Activated naive CD8-positive, alpha-beta T cell (primary cell): ENCODE results near the gene GUCY2C.

Experiments used
- H3K27ac Mint-ChIP-seq: one replicate; pipeline ENCODE4 v1.8.0; 2021; ENCODE audit warnings: mixed read lengths
- H3K27me3 Mint-ChIP-seq: one replicate; pipeline ENCODE4 v1.8.0; 2021; ENCODE audit warnings: mixed read lengths
- H3K36me3 Mint-ChIP-seq: one replicate; pipeline ENCODE4 v1.8.0; 2021; ENCODE audit warnings: mixed read lengths
- H3K4me1 Mint-ChIP-seq: one replicate; pipeline ENCODE4 v1.8.0; 2021; ENCODE audit warnings: low read depth, mixed read lengths
- H3K4me3 Mint-ChIP-seq: one replicate; pipeline ENCODE4 v1.8.0; 2021; ENCODE audit warnings: mild to moderate bottlenecking, mixed read lengths
- H3K9me3 Mint-ChIP-seq: one replicate; pipeline ENCODE4 v1.8.0; 2021; ENCODE audit warnings: low read depth, mixed read lengths

The GUCY2C gene

GRCh38 chr12:14578646-14579045 lies 117.8 kb downstream of the GUCY2C start:
- H3K4me3 Mint-ChIP-seq, result no peak overlapping the region
- peaks cover 25% of the 10 kb centered on the region for H3K4me1 Mint-ChIP-seq
- no peaks in the 10 kb centered on the region for H3K36me3 Mint-ChIP-seq
- H3K27ac Mint-ChIP-seq, result no peak overlapping the region
- H3K9me3 Mint-ChIP-seq, result no peaks in the 10 kb centered on the region
- peaks cover 2% of the 10 kb centered on the region for H3K27me3 Mint-ChIP-seq

DNA sequence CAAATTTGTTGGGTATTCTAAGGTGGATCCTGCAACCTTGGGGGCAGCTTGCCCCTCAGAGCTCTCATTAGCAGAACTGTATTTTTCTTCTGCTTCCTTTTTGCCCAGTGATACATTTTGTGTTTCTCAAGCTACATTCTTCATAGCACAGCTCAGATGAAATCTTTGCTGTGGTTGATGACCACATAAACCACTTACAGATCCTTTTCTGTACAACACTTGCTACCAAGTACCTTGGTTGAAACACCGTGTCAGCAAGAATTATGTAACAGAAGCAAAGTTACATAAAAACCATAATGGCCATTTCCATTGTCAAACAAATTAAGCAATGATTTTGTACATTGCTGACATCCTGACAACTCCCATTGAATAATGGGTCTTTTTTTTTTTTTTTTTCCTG lies 119.1 kb downstream of the GUCY2C start:
- no peak overlapping the region for H3K27ac Mint-ChIP-seq
- peaks cover 25% of the 10 kb centered on the region for H3K4me1 Mint-ChIP-seq
- no peaks in the 10 kb centered on the region for H3K9me3 Mint-ChIP-seq
- H3K4me3 Mint-ChIP-seq, result peak overlapping the region; percentile 27
- peaks cover 4% of the 10 kb centered on the region for H3K27me3 Mint-ChIP-seq
- no peaks in the 10 kb centered on the region for H3K36me3 Mint-ChIP-seq

DNA sequence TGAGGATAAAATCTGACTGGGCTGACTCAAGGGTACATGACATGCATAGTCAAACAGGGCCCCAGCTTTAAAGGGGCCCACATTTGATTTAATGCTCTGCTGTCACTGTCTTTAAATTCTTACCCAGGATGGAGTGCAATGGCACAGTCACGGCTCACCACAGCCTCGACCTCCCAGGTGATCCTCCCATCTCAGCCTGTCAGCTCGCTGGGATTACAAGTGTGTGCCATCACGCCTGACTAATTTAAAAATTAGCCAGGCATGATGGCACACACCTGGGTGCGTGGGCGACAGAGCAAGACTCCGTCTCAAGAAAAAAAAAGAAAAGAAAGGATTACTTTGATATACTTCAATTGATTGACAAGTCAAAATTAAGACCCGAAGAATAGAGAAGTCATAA lies 119.5 kb downstream of the GUCY2C start:
- Mint-ChIP-seq H3K4me1 (peaks cover 25% of the 10 kb centered on the region), H3K9me3 (no peaks in the 10 kb centered on the region), H3K36me3 (no peaks in the 10 kb centered on the region), H3K4me3 (peak overlapping the region; percentile 27), H3K27ac (no peak overlapping the region), H3K27me3 (peaks cover 7% of the 10 kb centered on the region)

DNA sequence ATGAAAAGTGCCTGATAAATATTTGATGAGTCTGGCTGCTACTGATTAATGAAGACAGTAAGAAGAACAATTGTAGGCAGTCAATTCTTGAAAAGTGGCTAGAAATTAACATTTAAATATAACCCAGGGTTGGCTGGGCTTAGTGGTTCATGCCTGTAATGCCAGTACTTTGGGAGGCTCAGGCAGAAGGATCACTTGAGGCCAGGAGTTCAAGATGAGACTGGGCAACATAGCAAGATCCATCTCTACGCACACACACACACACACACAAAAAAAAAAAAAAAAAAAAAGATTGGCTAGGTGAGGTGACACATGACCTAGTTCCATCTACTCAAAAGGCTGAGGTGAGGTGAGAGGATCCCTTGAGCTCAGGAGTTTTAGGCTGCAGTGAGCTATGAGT lies 120.8 kb downstream of the GUCY2C start:
- H3K9me3 Mint-ChIP-seq, result no peaks in the 10 kb centered on the region
- peaks cover 11% of the 10 kb centered on the region for H3K27me3 Mint-ChIP-seq
- H3K27ac Mint-ChIP-seq, result no peak overlapping the region
- H3K4me1 Mint-ChIP-seq, result peaks cover 25% of the 10 kb centered on the region
- no peaks in the 10 kb centered on the region for H3K36me3 Mint-ChIP-seq
- H3K4me3 Mint-ChIP-seq, result no peak overlapping the region

DNA sequence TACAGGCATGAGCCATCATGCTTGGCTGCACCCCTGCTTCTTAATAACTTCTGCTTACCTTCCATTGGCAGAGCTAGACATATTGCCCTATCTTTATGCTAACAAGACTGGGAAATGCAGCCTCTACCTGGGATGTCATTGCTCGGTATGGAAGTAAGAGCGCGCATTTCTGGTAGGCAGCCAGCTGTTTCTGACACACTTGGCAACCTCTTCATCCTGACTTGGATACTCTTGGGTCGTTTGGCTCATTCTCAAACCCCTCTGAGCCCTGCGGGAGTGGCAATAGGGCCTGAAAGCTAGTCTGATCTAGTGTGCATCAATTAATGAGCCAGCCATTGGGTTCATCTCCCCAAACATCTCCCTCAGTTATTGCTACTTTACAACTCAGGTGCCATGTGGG lies 123.3 kb downstream of the GUCY2C start:
- no peaks in the 10 kb centered on the region for H3K36me3 Mint-ChIP-seq
- no peak overlapping the region for H3K27ac Mint-ChIP-seq
- no peaks in the 10 kb centered on the region for H3K9me3 Mint-ChIP-seq
- peaks cover 20% of the 10 kb centered on the region for H3K27me3 Mint-ChIP-seq
- H3K4me1 Mint-ChIP-seq, result peaks cover 23% of the 10 kb centered on the region
- no peak overlapping the region for H3K4me3 Mint-ChIP-seq

DNA sequence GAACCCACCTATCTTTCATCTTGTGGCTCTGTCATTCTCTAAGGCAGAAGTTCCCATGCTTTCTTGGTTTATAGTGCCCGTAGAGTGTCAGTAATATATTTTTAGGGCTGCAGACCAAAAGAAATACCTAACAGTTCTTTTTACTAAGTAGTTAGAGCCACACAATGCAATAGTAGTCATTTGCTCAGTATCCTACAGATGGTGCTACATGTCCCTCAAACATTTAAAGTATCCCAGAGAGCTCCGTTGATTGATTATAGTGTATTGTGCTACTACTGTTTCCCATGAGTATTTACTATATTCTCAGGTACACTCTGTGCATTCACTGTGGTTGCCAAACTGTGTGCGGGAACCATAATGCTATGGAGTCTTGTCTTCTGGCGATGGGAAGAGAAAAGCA lies 124.0 kb downstream of the GUCY2C start:
- peaks cover 21% of the 10 kb centered on the region for H3K27me3 Mint-ChIP-seq
- H3K4me1 Mint-ChIP-seq, result peaks cover 18% of the 10 kb centered on the region
- H3K9me3 Mint-ChIP-seq, result no peaks in the 10 kb centered on the region
- no peaks in the 10 kb centered on the region for H3K36me3 Mint-ChIP-seq
- no peak overlapping the region for H3K4me3 Mint-ChIP-seq
- H3K27ac Mint-ChIP-seq, result no peak overlapping the region

DNA sequence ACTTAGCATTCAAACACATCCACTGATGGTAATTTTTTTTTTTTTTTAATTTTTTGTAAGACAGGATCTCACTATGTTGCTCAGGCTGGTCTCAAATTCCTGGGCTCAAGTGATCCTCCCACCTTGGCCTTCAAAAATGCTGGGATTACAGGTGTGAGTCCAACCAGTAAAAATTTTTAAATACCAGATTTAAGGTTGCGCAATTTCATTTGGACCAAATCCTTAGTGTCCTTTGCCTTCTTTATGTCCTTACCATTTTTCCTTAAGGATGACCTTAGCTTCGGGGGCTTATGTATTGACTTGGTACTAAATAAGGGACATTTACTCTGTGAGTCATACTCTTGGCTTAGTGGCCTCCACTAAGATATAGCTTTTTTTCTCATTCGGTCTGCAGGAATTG lies 124.6 kb downstream of the GUCY2C start:
- no peaks in the 10 kb centered on the region for H3K36me3 Mint-ChIP-seq
- no peak overlapping the region for H3K4me3 Mint-ChIP-seq
- peaks cover 12% of the 10 kb centered on the region for H3K4me1 Mint-ChIP-seq
- H3K27me3 Mint-ChIP-seq, result peaks cover 25% of the 10 kb centered on the region
- H3K9me3 Mint-ChIP-seq, result no peaks in the 10 kb centered on the region
- no peak overlapping the region for H3K27ac Mint-ChIP-seq

- Mint-ChIP-seq H3K4me3 (no peak overlapping the region), H3K9me3 (no peaks in the 10 kb centered on the region), H3K4me1 (peaks cover 3% of the 10 kb centered on the region), H3K27me3 (peaks cover 29% of the 10 kb centered on the region), H3K27ac (no peak overlapping the region), H3K36me3 (no peaks in the 10 kb centered on the region)
Measured at GRCh38 chr12:14570231-14570630, 126.2 kb downstream of the GUCY2C start.

DNA sequence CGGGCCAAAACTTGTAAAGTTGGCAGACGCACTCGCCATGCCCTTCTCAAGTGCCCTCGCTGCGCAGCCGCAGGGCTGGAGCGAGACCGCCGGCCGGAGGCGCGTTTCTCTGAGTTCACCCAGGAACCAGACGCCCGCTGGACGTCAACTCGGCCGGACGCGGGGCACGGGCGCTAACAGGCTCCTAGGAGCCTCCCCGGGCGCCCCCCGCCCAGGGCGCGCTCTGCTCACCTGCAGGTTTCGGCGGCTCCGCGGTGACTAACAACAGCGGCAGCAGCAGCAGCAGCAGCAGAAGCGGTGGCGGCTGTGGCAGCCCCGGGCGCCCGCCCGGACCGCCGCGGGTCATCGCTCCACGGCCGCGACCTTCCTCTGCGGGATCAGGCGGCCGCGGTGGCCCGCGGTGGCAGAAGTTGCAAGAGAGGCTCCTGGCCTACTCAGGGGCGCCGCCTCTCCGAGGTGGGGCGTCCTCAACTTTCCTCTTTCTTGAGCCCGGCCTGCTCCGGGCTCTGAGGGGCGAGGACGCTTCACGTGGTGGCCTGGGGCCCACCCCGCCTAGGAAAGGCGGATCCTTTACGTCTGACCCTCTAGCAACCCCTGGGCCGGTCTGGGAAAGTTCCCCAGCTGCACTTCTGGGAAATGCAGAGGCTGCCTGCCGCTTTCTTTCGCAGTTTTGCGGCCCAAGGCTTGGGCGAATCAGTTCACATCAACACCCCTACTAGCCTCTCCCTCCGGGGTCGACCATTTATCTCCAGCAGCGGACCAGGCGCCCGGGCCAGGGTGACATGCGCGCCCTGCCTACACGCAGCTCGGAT lies 128.8 kb downstream of the GUCY2C start, which contains the start of gene PLBD1:
Gene PLBD1, minus strand, starts transcription at position 533 of the 812 bp plus-strand sequence. Its CDS starts 187 bp downstream, at position 346.
- H3K9me3 Mint-ChIP-seq, result no peaks in the 10 kb centered on the region
- peaks cover 28% of the 10 kb centered on the region for H3K27me3 Mint-ChIP-seq
- peaks cover 2% of the 10 kb centered on the region for H3K36me3 Mint-ChIP-seq
- H3K4me1 Mint-ChIP-seq, result peaks cover 3% of the 10 kb centered on the region
- H3K27ac Mint-ChIP-seq, result no peak within 1 kb of the TSS
- peak within 1 kb of the TSS; percentile 54 for H3K4me3 Mint-ChIP-seq

- H3K4me1 Mint-ChIP-seq, result peaks cover 12% of the 10 kb centered on the region
- H3K27ac Mint-ChIP-seq, result no peak overlapping the region
- peaks cover 2% of the 10 kb centered on the region for H3K36me3 Mint-ChIP-seq
- H3K4me3 Mint-ChIP-seq, result no peak overlapping the region
- no peaks in the 10 kb centered on the region for H3K9me3 Mint-ChIP-seq
- H3K27me3 Mint-ChIP-seq, result peaks cover 17% of the 10 kb centered on the region
Measured at GRCh38 chr12:14564336-14564959, 132.0 kb downstream of the GUCY2C start.

GRCh38 chr12:14563046-14563445 lies 133.4 kb downstream of the GUCY2C start:
- Mint-ChIP-seq H3K27ac (no peak overlapping the region), H3K4me3 (no peak overlapping the region), H3K27me3 (peaks cover 11% of the 10 kb centered on the region), H3K36me3 (peaks cover 2% of the 10 kb centered on the region), H3K4me1 (peaks cover 16% of the 10 kb centered on the region), H3K9me3 (no peaks in the 10 kb centered on the region)
